ENCODE measurements around the gene ABLIM1.

The ABLIM1 gene

DNA sequence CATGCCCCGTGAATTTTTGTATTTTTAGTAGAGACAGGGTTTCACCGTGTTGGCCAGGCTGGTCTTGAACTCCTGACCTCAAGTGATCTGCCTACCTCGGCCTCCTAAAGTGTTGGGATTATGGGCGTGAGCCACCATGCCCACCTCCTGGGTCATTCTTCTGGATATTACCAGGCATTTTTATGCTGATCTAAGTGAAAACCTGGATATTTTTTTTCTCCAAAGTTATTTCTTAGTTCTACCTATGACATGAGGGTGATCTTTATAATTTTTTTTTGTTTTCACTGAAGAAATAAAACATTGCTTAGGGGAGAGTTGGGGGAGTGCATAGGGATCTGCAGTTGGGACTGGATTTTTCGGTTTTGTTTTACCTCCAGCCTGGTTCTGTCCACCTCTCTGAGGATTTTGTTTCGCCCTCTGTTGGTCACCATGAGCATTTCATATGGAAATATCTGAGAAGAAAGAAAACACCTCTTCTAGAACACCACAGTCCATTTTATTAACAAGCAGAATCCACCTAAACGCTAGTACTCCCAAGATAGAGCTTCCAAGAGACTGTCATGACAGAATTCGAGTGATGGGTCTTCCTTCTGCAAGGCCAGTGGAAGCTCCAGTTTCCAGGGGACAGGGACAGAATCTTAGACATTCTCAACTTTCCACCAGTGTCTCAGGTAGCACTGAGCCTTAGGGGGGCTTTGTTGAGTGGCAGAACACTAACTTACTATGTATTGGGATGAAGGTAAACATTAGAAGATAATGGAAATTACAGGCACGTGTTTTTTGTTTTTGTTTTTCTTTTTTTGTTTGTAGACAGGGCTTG is 220.4 kb downstream of the ABLIM1 start:
- POLR2A ChIA-PET = no interaction called here
- H3K36me3 ChIP-seq (ENCODE audit: control insufficient read depth in 2 of 2, insufficient read depth in 1 of 2, low read length in 2 of 2) = peaks cover 0 to 30% of the 10 kb centered on the region in 2 experiments; a peak in 2 of 3 replicates
- H3K4me3 ChIP-seq (ENCODE audit: low read depth, low read length) = no peak overlapping the region
- CTCF ChIA-PET = interaction anchor here (0.6 to 3.7 kb wide), 10 partner anchors 9 to 250 kb away, joined by 3 to 20 read pairs (median 4); no protein-coding TSS in a partner anchor
- H3K27ac ChIP-seq (ENCODE audit: extremely low read depth, low read depth, low read length) = no peak overlapping the region
- TF ChIP-seq CTCF (tag by site-specific recombination; IDR thresholded peaks at IDR 0.05) (0 out of 2 replicates have a peak, but pooled peaks have one; percentile 16), ZNF354C (tag by site-specific recombination; IDR thresholded peaks at IDR 0.05; ENCODE audit: borderline replicate concordance, low read depth) (no peak)
- no peaks in the 10 kb centered on the region for H3K9me3 ChIP-seq (ENCODE audit: control insufficient read depth, insufficient read depth, low read depth, low read length)
- no peaks in the 10 kb centered on the region for H3K4me1 ChIP-seq (ENCODE audit: control insufficient read depth, insufficient read depth, low read length)

DNA sequence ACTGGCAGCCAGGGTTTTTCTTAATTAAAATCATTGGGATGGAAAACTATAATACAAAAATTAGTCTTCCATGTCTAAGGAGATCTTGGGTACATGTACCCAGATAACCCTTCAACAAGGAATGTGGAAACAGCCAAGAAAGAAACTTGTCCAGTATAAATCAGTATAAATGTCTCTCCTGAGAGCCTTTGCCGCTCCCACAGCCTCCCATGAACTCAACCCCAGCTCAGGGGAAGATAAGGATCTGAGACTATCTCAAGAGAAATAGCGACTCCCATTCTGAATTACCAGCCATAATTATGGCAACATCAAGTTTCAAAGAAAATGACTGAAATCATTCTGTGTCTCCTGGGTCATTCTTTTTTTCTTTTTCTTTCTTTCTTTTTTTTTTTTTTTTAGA is 221.1 kb downstream of the ABLIM1 start:
- Histone ChIP-seq H3K9me3 (ENCODE audit: control insufficient read depth, insufficient read depth, low read depth, low read length) (no peaks in the 10 kb centered on the region), H3K4me3 (ENCODE audit: low read depth, low read length) (no peak overlapping the region), H3K4me1 (ENCODE audit: control insufficient read depth, insufficient read depth, low read length) (no peaks in the 10 kb centered on the region), H3K27ac (ENCODE audit: extremely low read depth, low read depth, low read length) (no peak overlapping the region), H3K36me3 (ENCODE audit: control insufficient read depth in 2 of 2, insufficient read depth in 1 of 2, low read length in 2 of 2) (peaks cover 0 to 30% of the 10 kb centered on the region in 2 experiments; a peak in 2 of 3 replicates)
- TF ChIP-seq ZNF677 (tag by site-specific recombination; IDR thresholded peaks at IDR 0.05) (no peak), CTCF (tag by site-specific recombination; IDR thresholded peaks at IDR 0.05) (no peak), REPIN1 (tag by site-specific recombination; IDR thresholded peaks at IDR 0.05; ENCODE audit: low read depth) (no peak), ZNF211 (tag by site-specific recombination; IDR thresholded peaks at IDR 0.05; ENCODE audit: low read depth) (no peak), ZNF221 (tag by site-specific recombination; IDR thresholded peaks at IDR 0.05; ENCODE audit: borderline replicate concordance) (no peak)
- TF ChIP-seq, protein P1, sequence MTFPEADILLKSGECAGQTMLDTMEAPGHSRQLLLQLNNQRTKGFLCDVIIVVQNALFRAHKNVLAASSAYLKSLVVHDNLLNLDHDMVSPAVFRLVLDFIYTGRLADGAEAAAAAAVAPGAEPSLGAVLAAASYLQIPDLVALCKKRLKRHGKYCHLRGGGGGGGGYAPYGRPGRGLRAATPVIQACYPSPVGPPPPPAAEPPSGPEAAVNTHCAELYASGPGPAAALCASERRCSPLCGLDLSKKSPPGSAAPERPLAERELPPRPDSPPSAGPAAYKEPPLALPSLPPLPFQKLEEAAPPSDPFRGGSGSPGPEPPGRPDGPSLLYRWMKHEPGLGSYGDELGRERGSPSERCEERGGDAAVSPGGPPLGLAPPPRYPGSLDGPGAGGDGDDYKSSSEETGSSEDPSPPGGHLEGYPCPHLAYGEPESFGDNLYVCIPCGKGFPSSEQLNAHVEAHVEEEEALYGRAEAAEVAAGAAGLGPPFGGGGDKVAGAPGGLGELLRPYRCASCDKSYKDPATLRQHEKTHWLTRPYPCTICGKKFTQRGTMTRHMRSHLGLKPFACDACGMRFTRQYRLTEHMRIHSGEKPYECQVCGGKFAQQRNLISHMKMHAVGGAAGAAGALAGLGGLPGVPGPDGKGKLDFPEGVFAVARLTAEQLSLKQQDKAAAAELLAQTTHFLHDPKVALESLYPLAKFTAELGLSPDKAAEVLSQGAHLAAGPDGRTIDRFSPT (tag by site-specific recombination; IDR thresholded peaks at IDR 0.05) = no peak
- CTCF ChIA-PET = interaction anchor here (1.6 to 2.6 kb wide), 2 partner anchors 133 to 139 kb away, joined by 7 to 20 read pairs; no protein-coding TSS in a partner anchor
- POLR2A ChIA-PET = interaction anchor here (0.7 kb wide), 1 partner anchor 89 kb away, joined by 3 read pairs; no protein-coding TSS in a partner anchor

- ChIA-PET POLR2A (interaction anchor here (0.5 kb wide), 1 partner anchor 480 kb away, joined by 3 read pairs; no protein-coding TSS in a partner anchor), CTCF (interaction anchor here (0.6 to 1.9 kb wide), 2 partner anchors 35 to 129 kb away, joined by 4 to 7 read pairs; no protein-coding TSS in a partner anchor)
- H3K4me1 ChIP-seq (ENCODE audit: control insufficient read depth, insufficient read depth, low read length) = no peaks in the 10 kb centered on the region
- TF ChIP-seq ZNF596 (tag by site-specific recombination; IDR thresholded peaks at IDR 0.05) = no peak
- TF ChIP-seq KLF16 (tag by site-specific recombination; IDR thresholded peaks at IDR 0.05) = no peak
- TF ChIP-seq KLF7 (tag by site-specific recombination; IDR thresholded peaks at IDR 0.05; ENCODE audit: borderline replicate concordance) = no peak
- no peak for TF ChIP-seq ZBTB48 (tag by site-specific recombination; IDR thresholded peaks at IDR 0.05)
- no peak for TF ChIP-seq ZNF324 (tag by site-specific recombination; IDR thresholded peaks at IDR 0.05)
- TF ChIP-seq SCRT1 (tag by site-specific recombination; IDR thresholded peaks at IDR 0.05; ENCODE audit: borderline replicate concordance) = no peak
- TF ChIP-seq, protein P2, sequence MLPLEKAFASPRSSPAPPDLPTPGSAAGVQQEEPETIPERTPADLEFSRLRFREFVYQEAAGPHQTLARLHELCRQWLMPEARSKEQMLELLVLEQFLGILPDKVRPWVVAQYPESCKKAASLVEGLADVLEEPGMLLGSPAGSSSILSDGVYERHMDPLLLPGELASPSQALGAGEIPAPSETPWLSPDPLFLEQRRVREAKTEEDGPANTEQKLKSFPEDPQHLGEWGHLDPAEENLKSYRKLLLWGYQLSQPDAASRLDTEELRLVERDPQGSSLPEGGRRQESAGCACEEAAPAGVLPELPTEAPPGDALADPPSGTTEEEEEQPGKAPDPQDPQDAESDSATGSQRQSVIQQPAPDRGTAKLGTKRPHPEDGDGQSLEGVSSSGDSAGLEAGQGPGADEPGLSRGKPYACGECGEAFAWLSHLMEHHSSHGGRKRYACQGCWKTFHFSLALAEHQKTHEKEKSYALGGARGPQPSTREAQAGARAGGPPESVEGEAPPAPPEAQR (tag by site-specific recombination; IDR thresholded peaks at IDR 0.05) = no peak
- TF ChIP-seq, protein P3, sequence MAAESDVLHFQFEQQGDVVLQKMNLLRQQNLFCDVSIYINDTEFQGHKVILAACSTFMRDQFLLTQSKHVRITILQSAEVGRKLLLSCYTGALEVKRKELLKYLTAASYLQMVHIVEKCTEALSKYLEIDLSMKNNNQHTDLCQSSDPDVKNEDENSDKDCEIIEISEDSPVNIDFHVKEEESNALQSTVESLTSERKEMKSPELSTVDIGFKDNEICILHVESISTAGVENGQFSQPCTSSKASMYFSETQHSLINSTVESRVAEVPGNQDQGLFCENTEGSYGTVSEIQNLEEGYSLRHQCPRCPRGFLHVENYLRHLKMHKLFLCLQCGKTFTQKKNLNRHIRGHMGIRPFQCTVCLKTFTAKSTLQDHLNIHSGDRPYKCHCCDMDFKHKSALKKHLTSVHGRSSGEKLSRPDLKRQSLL (tag by site-specific recombination; IDR thresholded peaks at IDR 0.05) = no peak
- TF ChIP-seq ZNF843 (tag by site-specific recombination; IDR thresholded peaks at IDR 0.05) = no peak
- TF ChIP-seq ZNF558 (tag by site-specific recombination; IDR thresholded peaks at IDR 0.05) = no peak
Measured at GRCh38 chr10:114432566-114433093, 225.4 kb downstream of the ABLIM1 start.

More at GRCh38 chr10:114432566-114433093, 225.4 kb downstream of the ABLIM1 start:
- no peak overlapping the region for H3K27ac ChIP-seq (ENCODE audit: extremely low read depth, low read depth, low read length)
- H3K9me3 ChIP-seq (ENCODE audit: control insufficient read depth, insufficient read depth, low read depth, low read length) = no peaks in the 10 kb centered on the region
- H3K4me3 ChIP-seq (ENCODE audit: low read depth, low read length) = no peak overlapping the region
- peaks cover 0 to 12% of the 10 kb centered on the region in 2 experiments; a peak in 2 of 3 replicates for H3K36me3 ChIP-seq (ENCODE audit: control insufficient read depth in 2 of 2, insufficient read depth in 1 of 2, low read length in 2 of 2)
